Esophagus squamous epithelium (tissue), 5 donors: Measurements from ENCODE around the gene PFKFB4. TPM values are rescaled to one million over a fixed set of nuclear protein-coding genes. Genes with fewer than 3 reads are reported as not detected.

Experiments used
- DNase-seq: peaks from one replicate; lab custom pipeline; 2025; lab: John Stamatoyannopoulos, UW
- H3K27ac ChIP-seq, 4 donors: fragments of 200-600 bp; sonication (generic); one replicate each; pipeline ENCODE4 v1.5.1; 2016 to 2019; ENCODE audit warnings: mild to moderate bottlenecking in 1 of 4
- H3K27me3 ChIP-seq, 4 donors: fragments of 200-600 bp; sonication (generic); 1 replicate in 3 of 4; 2 replicates in 1 of 4; pipeline versions ENCODE4 v1.5.1 to v1.6.0; 2017 to 2021; ENCODE audit warnings: antibody characterized with exemption in 1 of 4
- H3K36me3 ChIP-seq, 3 donors: fragments of 200-600 bp; sonication (generic); one replicate each; pipeline ENCODE4 v1.5.1; 2016 to 2019
- H3K4me1 ChIP-seq, 3 donors: fragments of 200-600 bp; sonication (generic); one replicate each; pipeline ENCODE4 v1.5.1; 2017 to 2019
- H3K4me3 ChIP-seq, 4 donors: fragments of 200-600 bp; sonication (generic); 1 replicate in 3 of 4; 2 replicates in 1 of 4; pipeline ENCODE4 v1.5.1; 2016 to 2019; ENCODE audit warnings: mild to moderate bottlenecking in 2 of 4, moderate library complexity in 1 of 4
- H3K9me3 ChIP-seq, 3 donors: fragments of 200-600 bp; sonication (generic); one replicate each; pipeline ENCODE4 v1.5.1; 2016 to 2019
- CTCF ChIP-seq, 6 experiments: fragments of 450-650 bp in 4 of 6; fragments of 200-600 bp in 2 of 6; sonication (generic) in 2 of 6; IDR thresholded peaks; one replicate each; pipeline ENCODE4 v1.5.1; 2016 to 2019; ENCODE audit warnings: antibody characterized with exemption in 6 of 6, mild to moderate bottlenecking in 4 of 6, moderate library complexity in 4 of 6
- POLR2A ChIP-seq, 4 donors: fragments of 450-650 bp; IDR thresholded peaks; one replicate each; pipeline ENCODE4 v1.6.1; 2017; ENCODE audit warnings: antibody characterized with exemption in 4 of 4, mild to moderate bottlenecking in 4 of 4, moderate library complexity in 3 of 4
- WGBS, 2 donors: methylation state at CpG; one replicate each; pipeline ENCODE4 v1.1.5; 2018; 5-methylcytosine and 5-hydroxymethylcytosine counted together
- intact Hi-C: fragments of 100-400 bp; cut with DNase I; formaldehyde crosslinking; loops from one replicate; pipeline ENCODE4 v1.15.0; 2022
- total RNA-seq, 4 donors: library from RNA; depleted of rRNA; stranded (reverse); fragments of >200 nt; gene quantifications; one replicate each; pipeline ENCODE4 v1.1.0, GENCODE V29; 2016
- donor health status: DM: yes; HTN: yes; CAD: no.

PFKFB4 gene
- total RNA-seq, 4 donors from 2014 or later = 6.7 to 10.2 (median 8.0) TPM

- no peak overlapping the region for H3K4me3 ChIP-seq
- H3K4me1 ChIP-seq = no peaks in the 10 kb centered on the region
- intact Hi-C loops = no loop called here
- WGBS, 2 donors = 80% methylated on average over 1 of the region's 8 CpGs; no CpG with 5 or more reads in 1 of the 2 donors
- no peak for DNase-seq
- H3K27ac ChIP-seq = no peak overlapping the region
- no peak for TF ChIP-seq POLR2A (IDR thresholded peaks at IDR 0.05)
- TF ChIP-seq CTCF (IDR thresholded peaks at IDR 0.05) = no peak
- H3K27me3 ChIP-seq = no peaks in the 10 kb centered on the region
- peaks cover 0 to 27% (median 0%) of the 10 kb centered on the region in 3 donors for H3K36me3 ChIP-seq
- no peaks in the 10 kb centered on the region for H3K9me3 ChIP-seq
Measured at GRCh38 chr3:48516571-48516970, 40.0 kb downstream of the PFKFB4 start.

GRCh38 chr3:48514431-48515227 lies 42.0 kb downstream of the PFKFB4 start:
- 81% methylated on average over 7 to 8 of the region's 8 CpGs for WGBS, 2 donors
- H3K27me3 ChIP-seq = no peaks in the 10 kb centered on the region
- H3K27ac ChIP-seq = no peak overlapping the region
- peaks cover 0 to 12% (median 0%) of the 10 kb centered on the region in 3 donors for H3K36me3 ChIP-seq
- intact Hi-C loops = no loop called here
- no peak overlapping the region for H3K4me3 ChIP-seq
- no peak for DNase-seq
- H3K4me1 ChIP-seq = no peaks in the 10 kb centered on the region
- H3K9me3 ChIP-seq = no peaks in the 10 kb centered on the region
- TF ChIP-seq POLR2A (IDR thresholded peaks at IDR 0.05) (no peak), CTCF (IDR thresholded peaks at IDR 0.05) (no peak)

- Histone ChIP-seq H3K36me3 (no peaks in the 10 kb centered on the region), H3K9me3 (no peaks in the 10 kb centered on the region), H3K4me1 (peaks cover 0 to 21% (median 16%) of the 10 kb centered on the region in 3 donors), H3K27ac (no peak overlapping the region), H3K27me3 (no peaks in the 10 kb centered on the region), H3K4me3 (no peak overlapping the region)
- no peak for TF ChIP-seq CTCF (IDR thresholded peaks at IDR 0.05)
- TF ChIP-seq POLR2A (IDR thresholded peaks at IDR 0.05) = no peak
- 83 to 86% methylated on average over 2 to 3 of the region's 4 CpGs for WGBS, 2 donors
- no peak for DNase-seq
- intact Hi-C loops = no loop called here
Measured at GRCh38 chr3:48511551-48511950, 45.1 kb downstream of the PFKFB4 start.

GRCh38 chr3:48507256-48508061 lies 49.1 kb downstream of the PFKFB4 start:
- intact Hi-C loops = no loop called here
- DNase-seq = no peak

More at GRCh38 chr3:48507256-48508061, 49.1 kb downstream of the PFKFB4 start:
- peak overlapping the region; percentile 74 to 95 (median 84) for H3K27ac ChIP-seq
- no peak overlapping the region for H3K4me3 ChIP-seq
- H3K36me3 ChIP-seq = no peaks in the 10 kb centered on the region
- peaks cover 22 to 60% (median 39%) of the 10 kb centered on the region in 3 donors for H3K4me1 ChIP-seq
- WGBS, 2 donors = 15 to 49% methylated on average over 3 to 4 of the region's 10 CpGs
- no peaks in the 10 kb centered on the region for H3K27me3 ChIP-seq
- H3K9me3 ChIP-seq = no peaks in the 10 kb centered on the region
- TF ChIP-seq CTCF (IDR thresholded peaks at IDR 0.05) (peak; percentile 40 to 62 (median 50)), POLR2A (IDR thresholded peaks at IDR 0.05) (peak in 1 of 4 donors; percentile 11)
